Brain microvascular endothelial cell (primary cell): ENCODE results near the gene COBLL1.

Source experiments
- DNase-seq: peaks from one replicate; pipeline ENCODE4 v3.0.0-alpha.2; 2020
- H3K27ac ChIP-seq: fragments of 250-450 bp; sonication (Bioruptor Pico); 2 replicates; pipeline ENCODE4 v1.5.1; 2020; ENCODE audit warnings: mild to moderate bottlenecking, moderate library complexity
- H3K27me3 ChIP-seq: fragments of 250-450 bp; sonication (Bioruptor Pico); replicated peaks from 2 replicates; pipeline ENCODE4 v1.5.1; 2020; ENCODE audit warnings: mild to moderate bottlenecking
- H3K36me3 ChIP-seq: fragments of 250-450 bp; sonication (Bioruptor Pico); replicated peaks from 2 replicates; pipeline ENCODE4 v1.5.1; 2020; ENCODE audit warnings: mild to moderate bottlenecking
- H3K4me3 ChIP-seq: 2 replicates; pipeline ENCODE4 v1.5.1; 2011; ENCODE audit warnings: low read depth, mild to moderate bottlenecking, control low read depth, low read length, moderate library complexity
- CTCF ChIP-seq: IDR thresholded peaks from 2 replicates; pipeline ENCODE4 v1.5.1; 2011; ENCODE audit warnings: low read depth, mild to moderate bottlenecking, moderate library complexity, low read length, control low read depth, inconsistent platforms; ENCODE audit errors: missing control alignments
- in situ Hi-C: cut with HindIII; loops from 2 replicates; pipeline ENCODE4 v1.10.0; 2017; ENCODE audit warnings: low sequenced_read_pairs, low pct_ligation_motif_present

Gene COBLL1

GRCh38 chr2:164690361-164690760 is 151.3 kb downstream of the COBLL1 start:
- Histone ChIP-seq H3K27me3 (no peaks in the 10 kb centered on the region), H3K36me3 (no peaks in the 10 kb centered on the region), H3K4me3 (no peak overlapping the region), H3K27ac (no peak overlapping the region)
- TF ChIP-seq CTCF, result no peak
- in situ Hi-C loops, result no loop called here
- DNase-seq, result no peak

GRCh38 chr2:164688896-164689419 is 152.7 kb downstream of the COBLL1 start:
- TF ChIP-seq CTCF, result no peak
- DNase-seq, result no peak
- no peak overlapping the region for H3K4me3 ChIP-seq
- in situ Hi-C loops, result no loop called here
- H3K27me3 ChIP-seq, result no peaks in the 10 kb centered on the region
- H3K27ac ChIP-seq, result no peak overlapping the region
- no peaks in the 10 kb centered on the region for H3K36me3 ChIP-seq

GRCh38 chr2:164681009-164681408 is 160.6 kb downstream of the COBLL1 start:
- no peak overlapping the region for H3K27ac ChIP-seq
- no peak for DNase-seq
- H3K27me3 ChIP-seq, result no peaks in the 10 kb centered on the region
- H3K36me3 ChIP-seq, result no peaks in the 10 kb centered on the region
- in situ Hi-C loops, result no loop called here
- H3K4me3 ChIP-seq, result no peak overlapping the region
- no peak for TF ChIP-seq CTCF

GRCh38 chr2:164678631-164679149 is 162.9 kb downstream of the COBLL1 start:
- H3K27ac ChIP-seq, result no peak overlapping the region
- H3K27me3 ChIP-seq, result no peaks in the 10 kb centered on the region
- in situ Hi-C loops, result no loop called here
- DNase-seq, result no peak
- no peak for TF ChIP-seq CTCF
- H3K36me3 ChIP-seq, result no peaks in the 10 kb centered on the region
- H3K4me3 ChIP-seq, result no peak overlapping the region

- H3K27ac ChIP-seq, result no peak overlapping the region
- in situ Hi-C loops, result no loop called here
- no peaks in the 10 kb centered on the region for H3K36me3 ChIP-seq
- no peak for TF ChIP-seq CTCF
- no peak for DNase-seq
- no peaks in the 10 kb centered on the region for H3K27me3 ChIP-seq
- no peak overlapping the region for H3K4me3 ChIP-seq
These were observed 163.9 kb downstream of the COBLL1 start for GRCh38 chr2:164677733-164678132.

- no peak for DNase-seq
- no peak for TF ChIP-seq CTCF
- Histone ChIP-seq H3K27me3 (no peaks in the 10 kb centered on the region), H3K4me3 (no peak overlapping the region), H3K27ac (no peak overlapping the region), H3K36me3 (no peaks in the 10 kb centered on the region)
- in situ Hi-C loops, result no loop called here
These were observed 164.4 kb downstream of the COBLL1 start for GRCh38 chr2:164677271-164677670.
